CD4-positive, CD25-positive, alpha-beta regulatory T cell (primary cell): Measurements from ENCODE around the gene CNOT4. TPM values are rescaled to one million over a fixed set of nuclear protein-coding genes. Genes with fewer than 3 reads are reported as not detected.

Source experiments
- ATAC-seq, 2 donors: fragments of 150-1000 bp; cut with Tn5 transposase; one replicate each; pipeline ENCODE4 v1.10.0; 2021; ENCODE audit warnings: low read depth in 2 of 2, moderate number of reproducible peaks in 2 of 2, moderate library complexity in 1 of 2
- DNase-seq, 3 donors: peaks; one replicate each; pipeline versions ENCODE4 v3.0.0 to v3.0.0-alpha.2; 2012 to 2022; ENCODE audit warnings: mixed read lengths in 1 of 3
- H3K27ac ChIP-seq: one replicate; pipeline ENCODE4 v1.7.0; 2013; ENCODE audit warnings: mild to moderate bottlenecking, low read length; ENCODE audit not compliant: insufficient read depth, poor library complexity, severe bottlenecking
- H3K27me3 ChIP-seq: one replicate; pipeline ENCODE4 v1.7.0; 2013; ENCODE audit warnings: low read length; ENCODE audit not compliant: control insufficient read depth, insufficient read depth
- H3K36me3 ChIP-seq: one replicate; pipeline ENCODE4 v1.7.0; 2013; ENCODE audit warnings: mild to moderate bottlenecking, low read length, moderate library complexity; ENCODE audit not compliant: control insufficient read depth, insufficient read depth
- H3K4me1 ChIP-seq: 2 replicates; pipeline ENCODE4 v1.7.0; 2013; ENCODE audit warnings: mild to moderate bottlenecking, low read length; ENCODE audit not compliant: insufficient read depth, control insufficient read depth, poor library complexity, severe bottlenecking
- H3K4me3 ChIP-seq: one replicate; pipeline ENCODE4 v1.7.0; 2013; ENCODE audit warnings: low read depth, mild to moderate bottlenecking, low read length, moderate library complexity
- H3K9me3 ChIP-seq, 2 experiments: 1 replicate in 1 of 2; 2 replicates in 1 of 2; pipeline ENCODE4 v1.7.0; 2013; ENCODE audit warnings: low read length in 2 of 2, mild to moderate bottlenecking in 1 of 2, moderate library complexity in 1 of 2; ENCODE audit not compliant: control insufficient read depth in 2 of 2
- H3K27ac Mint-ChIP-seq, 3 donors: one replicate each; pipeline ENCODE4 v1.8.0; 2020 to 2022; ENCODE audit warnings: mild to moderate bottlenecking in 3 of 3, mixed read lengths in 3 of 3, moderate library complexity in 2 of 3
- H3K27me3 Mint-ChIP-seq: one replicate; pipeline ENCODE4 v1.8.0; 2022; ENCODE audit warnings: mild to moderate bottlenecking, mixed read lengths
- H3K36me3 Mint-ChIP-seq: one replicate; pipeline ENCODE4 v1.8.0; 2020; ENCODE audit warnings: mixed read lengths
- H3K4me1 Mint-ChIP-seq, 4 donors: one replicate each; pipeline ENCODE4 v1.8.0; 2020 to 2022; ENCODE audit warnings: mixed read lengths in 4 of 4, mild to moderate bottlenecking in 1 of 4
- H3K4me3 Mint-ChIP-seq, 4 donors: one replicate each; pipeline ENCODE4 v1.8.0; 2020 to 2022; ENCODE audit warnings: mild to moderate bottlenecking in 4 of 4, mixed read lengths in 4 of 4, moderate library complexity in 3 of 4
- H3K9me3 Mint-ChIP-seq, 7 donors: one replicate each; pipeline ENCODE4 v1.8.0; 2020 to 2022; ENCODE audit warnings: mixed read lengths in 7 of 7, mild to moderate bottlenecking in 3 of 7, moderate library complexity in 2 of 7
- polyA plus RNA-seq, 4 donors: library from polyadenylated mRNA; unstranded; fragments of 300-500 nt; fragmentation: Illumina TruSeq; gene quantifications; one replicate each; pipeline ENCODE4 v1.2.3, GENCODE V29; 2021
- total RNA-seq: library from RNA; stranded (reverse); gene quantifications from one replicate; pipeline ENCODE4 v1.2.3, GENCODE V29; 2022

CNOT4 gene
- total and polyA plus RNA-seq, 5 donors from 2014 or later, result 12.0 to 43.4 (median 13.2) TPM

DNA sequence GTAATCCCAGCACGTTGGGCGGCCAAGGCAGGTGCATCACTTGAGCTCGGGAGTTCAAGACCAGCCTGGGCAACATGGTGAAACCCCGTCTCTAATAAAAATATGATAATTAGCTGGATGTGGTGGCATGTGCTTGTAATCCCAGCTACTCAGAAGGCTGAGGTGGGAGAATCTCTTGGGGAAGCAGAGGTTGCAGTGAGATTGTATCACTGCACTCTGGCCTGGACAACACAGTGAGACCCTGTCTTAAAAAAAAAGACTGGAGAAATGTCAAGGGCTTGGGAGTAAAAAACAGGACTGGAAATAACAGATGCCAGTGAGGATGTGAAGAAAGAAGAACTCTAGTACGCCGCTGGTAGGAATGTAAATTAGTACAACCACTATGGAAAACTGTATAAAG lies 31.1 kb upstream of the CNOT4 start:
- Histone ChIP-seq H3K9me3 (no peaks in the 10 kb centered on the region), H3K4me3 (no peak overlapping the region), H3K4me1 (no peaks in the 10 kb centered on the region), H3K27me3 (no peaks in the 10 kb centered on the region), H3K27ac (no peak overlapping the region), H3K36me3 (no peaks in the 10 kb centered on the region)
- DNase-seq (no peak), ATAC-seq (no peak)
- H3K9me3 Mint-ChIP-seq, result no peaks in the 10 kb centered on the region
- no peak overlapping the region for H3K4me3 Mint-ChIP-seq
- no peak overlapping the region for H3K27ac Mint-ChIP-seq
- H3K27me3 Mint-ChIP-seq, result peaks cover 22% of the 10 kb centered on the region
- peaks cover 5% of the 10 kb centered on the region for H3K36me3 Mint-ChIP-seq
- H3K4me1 Mint-ChIP-seq, result no peaks in the 10 kb centered on the region

DNA sequence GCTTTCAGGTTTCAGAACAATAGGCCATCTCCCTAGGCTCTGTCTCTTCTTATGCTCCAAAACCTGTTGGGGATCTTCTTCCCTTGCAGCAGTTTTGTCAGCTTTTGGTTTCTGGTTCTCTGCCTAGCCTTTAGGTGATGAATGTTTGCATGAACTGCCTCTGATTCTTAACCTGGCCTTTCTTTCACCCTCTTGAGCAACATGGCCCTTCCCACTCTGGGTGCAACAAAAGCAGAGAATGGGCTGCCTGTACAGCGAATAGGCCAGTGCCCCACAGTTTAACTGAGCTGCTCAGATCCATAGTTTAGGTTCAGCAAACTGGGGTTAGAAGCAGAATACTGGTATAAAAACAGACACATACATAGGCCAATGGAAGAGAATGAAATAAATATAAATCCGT lies 29.7 kb upstream of the CNOT4 start:
- H3K27ac Mint-ChIP-seq, result no peak overlapping the region
- Histone ChIP-seq H3K4me1 (no peaks in the 10 kb centered on the region), H3K9me3 (no peaks in the 10 kb centered on the region), H3K27me3 (no peaks in the 10 kb centered on the region), H3K27ac (no peak overlapping the region), H3K4me3 (no peak overlapping the region), H3K36me3 (no peaks in the 10 kb centered on the region)
- H3K36me3 Mint-ChIP-seq, result peaks cover 5% of the 10 kb centered on the region
- DNase-seq, result no peak
- H3K4me3 Mint-ChIP-seq, result no peak overlapping the region
- peaks cover 22% of the 10 kb centered on the region for H3K27me3 Mint-ChIP-seq
- H3K9me3 Mint-ChIP-seq, result no peaks in the 10 kb centered on the region
- H3K4me1 Mint-ChIP-seq, result no peaks in the 10 kb centered on the region
- no peak for ATAC-seq

DNA sequence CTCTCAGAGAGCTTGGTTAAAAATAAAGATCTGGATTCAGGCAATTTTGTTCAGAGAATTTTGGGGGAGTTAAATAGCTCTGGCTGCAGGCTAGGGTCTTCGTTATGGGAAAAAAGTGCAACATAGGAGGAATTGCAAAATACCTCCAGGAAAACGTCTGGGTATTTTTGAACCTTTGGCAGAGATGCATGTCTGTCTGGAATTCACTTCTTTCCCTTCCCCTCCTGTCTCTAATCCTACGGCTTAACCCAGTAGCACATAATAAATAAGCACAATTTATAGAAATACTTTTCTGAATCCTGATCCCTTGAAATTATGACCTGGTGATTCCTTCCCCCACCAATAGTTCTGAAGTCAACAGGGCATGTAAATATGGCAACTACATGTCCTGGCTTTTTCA lies 28.5 kb upstream of the CNOT4 start:
- Mint-ChIP-seq H3K4me1 (no peaks in the 10 kb centered on the region), H3K36me3 (peaks cover 5% of the 10 kb centered on the region), H3K27ac (no peak overlapping the region), H3K27me3 (peaks cover 22% of the 10 kb centered on the region), H3K4me3 (no peak overlapping the region), H3K9me3 (no peaks in the 10 kb centered on the region)
- no peaks in the 10 kb centered on the region for H3K9me3 ChIP-seq
- no peak overlapping the region for H3K27ac ChIP-seq
- ATAC-seq (no peak), DNase-seq (no peak)
- H3K4me1 ChIP-seq, result no peaks in the 10 kb centered on the region
- H3K36me3 ChIP-seq, result no peaks in the 10 kb centered on the region
- H3K27me3 ChIP-seq, result no peaks in the 10 kb centered on the region
- no peak overlapping the region for H3K4me3 ChIP-seq

DNA sequence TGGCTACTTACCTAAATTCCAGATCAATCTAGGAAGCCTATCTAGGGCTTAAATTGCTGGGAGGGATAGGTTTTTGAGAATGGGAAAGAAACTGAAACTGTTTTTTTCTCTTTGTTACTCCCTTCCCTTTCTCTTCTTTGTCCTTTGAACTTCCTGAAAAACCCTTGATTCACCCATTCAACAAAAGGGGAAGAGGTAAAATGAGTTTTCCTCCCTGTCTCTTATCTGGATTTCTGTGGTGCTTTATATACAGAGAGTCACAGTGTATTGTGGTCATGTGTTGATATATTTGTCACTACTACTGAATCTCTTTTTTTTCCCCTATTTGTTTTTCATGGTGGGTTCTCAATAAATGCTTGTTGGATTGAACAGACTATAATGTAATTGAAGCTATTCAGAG lies 28.0 kb upstream of the CNOT4 start:
- Histone ChIP-seq H3K4me3 (no peak overlapping the region), H3K27me3 (no peaks in the 10 kb centered on the region), H3K27ac (no peak overlapping the region), H3K4me1 (no peaks in the 10 kb centered on the region), H3K36me3 (no peaks in the 10 kb centered on the region), H3K9me3 (no peaks in the 10 kb centered on the region)
- Mint-ChIP-seq H3K27me3 (peaks cover 27% of the 10 kb centered on the region), H3K27ac (no peak overlapping the region), H3K9me3 (no peaks in the 10 kb centered on the region), H3K36me3 (peaks cover 5% of the 10 kb centered on the region), H3K4me3 (no peak overlapping the region), H3K4me1 (no peaks in the 10 kb centered on the region)
- DNase-seq (no peak), ATAC-seq (no peak)

DNA sequence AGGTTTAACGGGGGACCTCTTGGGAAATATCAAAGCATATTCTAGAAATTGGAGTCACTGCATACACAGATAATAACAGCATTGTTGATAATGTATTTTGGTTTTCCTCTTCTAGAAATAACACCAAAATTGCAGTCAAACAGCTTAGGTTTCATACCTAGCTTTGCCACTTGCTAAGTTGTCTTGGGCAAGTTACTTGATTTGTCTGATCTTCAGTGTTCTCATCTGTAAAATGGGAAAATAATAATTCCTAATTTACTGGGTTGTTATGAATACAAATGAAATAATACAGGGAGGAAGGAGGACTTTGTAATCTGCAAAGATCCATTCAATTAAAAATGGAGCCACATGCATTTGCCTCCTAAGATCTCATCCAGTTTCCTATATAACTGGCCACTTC lies 27.6 kb upstream of the CNOT4 start:
- H3K4me1 Mint-ChIP-seq, result no peaks in the 10 kb centered on the region
- no peak overlapping the region for H3K27ac ChIP-seq
- no peak overlapping the region for H3K4me3 ChIP-seq
- ATAC-seq (no peak), DNase-seq (no peak)
- no peaks in the 10 kb centered on the region for H3K9me3 Mint-ChIP-seq
- H3K36me3 Mint-ChIP-seq, result peaks cover 5% of the 10 kb centered on the region
- no peaks in the 10 kb centered on the region for H3K36me3 ChIP-seq
- H3K27me3 ChIP-seq, result no peaks in the 10 kb centered on the region
- H3K4me1 ChIP-seq, result no peaks in the 10 kb centered on the region
- no peaks in the 10 kb centered on the region for H3K9me3 ChIP-seq
- H3K27me3 Mint-ChIP-seq, result peaks cover 27% of the 10 kb centered on the region
- H3K27ac Mint-ChIP-seq, result no peak overlapping the region
- no peak overlapping the region for H3K4me3 Mint-ChIP-seq

DNA sequence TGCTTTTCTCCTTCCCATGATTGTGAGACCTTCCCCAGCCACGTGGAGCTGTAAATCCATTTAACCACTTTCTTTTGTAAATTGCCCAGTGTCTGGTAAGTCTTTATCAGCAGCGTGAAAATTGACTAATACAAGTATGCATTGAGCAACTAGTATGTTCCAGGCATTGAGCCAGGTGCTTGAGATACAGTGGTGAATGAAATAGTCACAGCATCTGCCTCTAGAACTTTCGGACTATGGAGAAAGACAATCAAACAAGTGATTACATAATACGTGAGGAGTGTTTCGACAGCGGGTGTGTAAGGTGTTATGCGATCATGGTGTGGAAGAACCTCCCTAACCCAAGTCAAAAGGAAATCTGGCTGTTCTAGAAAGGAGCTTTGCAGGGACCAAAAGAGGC lies 26.2 kb upstream of the CNOT4 start:
- H3K9me3 Mint-ChIP-seq, result peaks cover 0 to 1% (median 0%) of the 10 kb centered on the region in 7 donors
- H3K27me3 Mint-ChIP-seq, result peaks cover 24% of the 10 kb centered on the region
- Histone ChIP-seq H3K36me3 (no peaks in the 10 kb centered on the region), H3K27me3 (no peaks in the 10 kb centered on the region), H3K4me3 (no peak overlapping the region), H3K4me1 (no peaks in the 10 kb centered on the region), H3K9me3 (no peaks in the 10 kb centered on the region), H3K27ac (no peak overlapping the region)
- peaks cover 5% of the 10 kb centered on the region for H3K36me3 Mint-ChIP-seq
- H3K4me1 Mint-ChIP-seq, result no peaks in the 10 kb centered on the region
- H3K4me3 Mint-ChIP-seq, result no peak overlapping the region
- ATAC-seq, result no peak
- H3K27ac Mint-ChIP-seq, result no peak overlapping the region
- DNase-seq, result no peak

DNA sequence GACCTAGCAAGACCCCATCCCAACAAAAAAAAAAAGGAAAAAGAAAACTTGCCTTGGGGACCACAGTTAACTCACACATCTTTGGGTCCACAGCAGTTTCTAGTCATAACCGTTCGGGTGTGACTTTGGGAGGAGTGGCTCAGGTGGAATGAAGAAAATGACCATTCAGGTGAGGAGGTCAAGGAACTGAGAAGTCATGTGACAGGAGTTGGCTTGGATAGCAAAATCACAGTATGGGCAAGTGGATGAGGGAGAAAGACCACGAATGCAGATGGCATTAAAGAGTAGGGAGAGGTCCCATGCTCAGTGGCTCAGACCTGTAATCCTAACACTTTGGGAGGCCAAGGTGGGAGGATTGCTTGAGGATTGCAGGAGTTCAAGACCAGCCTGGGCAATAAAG lies 17.1 kb upstream of the CNOT4 start:
- DNase-seq, result no peak
- no peaks in the 10 kb centered on the region for H3K36me3 ChIP-seq
- no peak overlapping the region for H3K4me3 Mint-ChIP-seq
- no peaks in the 10 kb centered on the region for H3K36me3 Mint-ChIP-seq
- H3K4me1 Mint-ChIP-seq, result no peaks in the 10 kb centered on the region
- H3K9me3 Mint-ChIP-seq, result peaks cover 0 to 1% (median 0%) of the 10 kb centered on the region in 7 donors
- H3K27me3 ChIP-seq, result no peaks in the 10 kb centered on the region
- H3K4me1 ChIP-seq, result no peaks in the 10 kb centered on the region
- no peak overlapping the region for H3K4me3 ChIP-seq
- H3K27me3 Mint-ChIP-seq, result peaks cover 23% of the 10 kb centered on the region
- no peak for ATAC-seq
- H3K9me3 ChIP-seq, result no peaks in the 10 kb centered on the region
- no peak overlapping the region for H3K27ac ChIP-seq
- no peak overlapping the region for H3K27ac Mint-ChIP-seq

DNA sequence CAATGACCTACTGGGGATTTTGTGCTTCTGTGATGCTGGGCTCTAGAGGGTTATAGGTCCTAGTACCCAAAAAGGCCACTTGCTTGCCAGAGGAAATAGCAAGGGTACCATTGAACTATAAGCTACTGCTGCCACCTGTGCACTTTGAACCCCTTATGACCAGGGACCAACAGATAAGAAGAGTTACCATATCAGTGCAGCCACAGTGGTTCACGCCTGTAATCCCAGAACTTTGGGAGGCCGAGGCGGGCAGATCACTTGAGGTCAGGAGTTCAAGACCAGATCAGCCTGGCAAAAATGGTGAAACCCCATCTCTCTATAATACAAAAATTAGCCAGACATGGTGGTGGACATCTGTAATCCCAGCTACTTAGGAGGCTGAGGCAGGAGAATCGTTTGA lies 15.5 kb upstream of the CNOT4 start:
- H3K4me1 ChIP-seq, result no peaks in the 10 kb centered on the region
- no peak for ATAC-seq
- H3K36me3 ChIP-seq, result no peaks in the 10 kb centered on the region
- no peaks in the 10 kb centered on the region for H3K9me3 ChIP-seq
- no peaks in the 10 kb centered on the region for H3K27me3 ChIP-seq
- peak overlapping the region in 2 of 3 donors; percentile 26 to 33 for H3K27ac Mint-ChIP-seq
- no peak overlapping the region for H3K27ac ChIP-seq
- H3K4me1 Mint-ChIP-seq, result no peaks in the 10 kb centered on the region
- DNase-seq, result no peak
- peaks cover 30% of the 10 kb centered on the region for H3K27me3 Mint-ChIP-seq
- no peak overlapping the region for H3K4me3 Mint-ChIP-seq
- no peak overlapping the region for H3K4me3 ChIP-seq
- H3K36me3 Mint-ChIP-seq, result no peaks in the 10 kb centered on the region
- no peaks in the 10 kb centered on the region for H3K9me3 Mint-ChIP-seq
